ENCODE results near the gene ACSL5.

DNA sequence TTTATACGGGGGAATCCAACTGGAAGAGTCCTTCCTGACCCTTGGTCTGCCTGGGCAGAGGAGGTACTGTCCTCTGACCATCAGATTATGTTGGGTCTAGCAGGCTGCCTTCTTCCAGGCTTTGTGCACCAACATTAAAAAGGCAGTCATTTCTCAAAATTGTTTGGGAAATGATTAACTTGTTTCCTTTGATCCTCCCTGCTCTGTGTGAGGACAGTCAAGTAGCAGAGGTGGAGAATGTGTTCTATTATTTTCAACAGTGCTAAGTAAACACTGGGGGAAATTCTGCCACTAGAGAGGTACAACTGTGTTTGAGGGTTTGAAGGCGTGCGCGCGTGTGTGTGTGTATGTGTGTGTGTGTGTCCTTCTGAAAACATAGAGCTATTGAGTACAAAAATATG lies 20.6 kb downstream of the ACSL5 start:
- TF ChIP-seq, protein P1, sequence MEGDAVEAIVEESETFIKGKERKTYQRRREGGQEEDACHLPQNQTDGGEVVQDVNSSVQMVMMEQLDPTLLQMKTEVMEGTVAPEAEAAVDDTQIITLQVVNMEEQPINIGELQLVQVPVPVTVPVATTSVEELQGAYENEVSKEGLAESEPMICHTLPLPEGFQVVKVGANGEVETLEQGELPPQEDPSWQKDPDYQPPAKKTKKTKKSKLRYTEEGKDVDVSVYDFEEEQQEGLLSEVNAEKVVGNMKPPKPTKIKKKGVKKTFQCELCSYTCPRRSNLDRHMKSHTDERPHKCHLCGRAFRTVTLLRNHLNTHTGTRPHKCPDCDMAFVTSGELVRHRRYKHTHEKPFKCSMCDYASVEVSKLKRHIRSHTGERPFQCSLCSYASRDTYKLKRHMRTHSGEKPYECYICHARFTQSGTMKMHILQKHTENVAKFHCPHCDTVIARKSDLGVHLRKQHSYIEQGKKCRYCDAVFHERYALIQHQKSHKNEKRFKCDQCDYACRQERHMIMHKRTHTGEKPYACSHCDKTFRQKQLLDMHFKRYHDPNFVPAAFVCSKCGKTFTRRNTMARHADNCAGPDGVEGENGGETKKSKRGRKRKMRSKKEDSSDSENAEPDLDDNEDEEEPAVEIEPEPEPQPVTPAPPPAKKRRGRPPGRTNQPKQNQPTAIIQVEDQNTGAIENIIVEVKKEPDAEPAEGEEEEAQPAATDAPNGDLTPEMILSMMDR (IDR thresholded peaks at IDR 0.05), result no peak
- no peak for TF ChIP-seq EP300 (IDR thresholded peaks at IDR 0.05; ENCODE audit: low read depth)
- TF ChIP-seq POLR2A (IDR thresholded peaks at IDR 0.05), result no peak

Measured in transverse colon (tissue), 3 donors.